ENCODE results near the gene PRR20G. TPM values are rescaled to one million over a fixed set of nuclear protein-coding genes. Genes with fewer than 3 reads are reported as not detected.

The PRR20G gene
- total and polyA plus RNA-seq, 9 of the 15 experiments (the other 6 are each of a cell fraction or from before 2014, with no cell fraction given), result not detected

GRCh38 chr3:127304121-127304744 lies 16.4 kb upstream of the PRR20G start:
- H3K4me3 ChIP-seq, result no peak overlapping the region
- H4K20me1 ChIP-seq (replicated peaks; ENCODE audit: control insufficient read depth, insufficient read depth, low read length), result no peaks in the 10 kb centered on the region
- ChIA-PET POLR2A (no interaction called here), CTCF (ENCODE audit: low intra/inter-chr PET ratio) (no interaction called here)
- BruUV-seq (replicated peaks), result no TSS peak
- 13% methylated on average over 8 of the region's 25 CpGs for WGBS (ENCODE audit: insufficient coverage, low coverage, missing lambda C conversion rate)
- no peak overlapping the region for H3K9ac ChIP-seq (ENCODE audit: insufficient read depth in 1 of 2, low read depth in 2 of 2, low read length in 2 of 2)
- no peaks in the 10 kb centered on the region for H3K9me1 ChIP-seq (ENCODE audit: control insufficient read depth, insufficient read depth, low read length)
- in situ Hi-C loops (cut with MboI) (no loop called here), intact Hi-C loops (cut with micrococcal nuclease) (no loop called here)
- H3K27ac ChIP-seq (ENCODE audit: extremely low read depth, low read depth, low read length), result no peak overlapping the region
- no peaks in the 10 kb centered on the region for H3K36me3 ChIP-seq (ENCODE audit: control insufficient read depth, insufficient read depth, low read length)
- no peaks in the 10 kb centered on the region; a peak in 1 of 5 replicates for H3K4me1 ChIP-seq (replicated peaks in 1 of 2; ENCODE audit: control insufficient read depth in 2 of 2, insufficient read depth in 2 of 2, low read length in 2 of 2)
- no peaks in the 10 kb centered on the region for H3K79me2 ChIP-seq (ENCODE audit: control insufficient read depth, insufficient read depth, low read length)
- H3K4me2 ChIP-seq (ENCODE audit: insufficient read depth, low read length), result no peak overlapping the region
- FAIRE-seq, result no peak
- ATAC-seq, result peak; percentile 75
- no peak overlapping the region for H2AFZ ChIP-seq (ENCODE audit: low read depth, low read length)
- no peaks in the 10 kb centered on the region for H3K9me3 ChIP-seq (replicated peaks; ENCODE audit: control insufficient read depth, insufficient read depth, low read depth, low read length)
- peaks cover 0 to 12% of the 10 kb centered on the region in 2 experiments; a peak in 2 of 5 replicates for H3K27me3 ChIP-seq (ENCODE audit: control insufficient read depth in 2 of 2, insufficient read depth in 2 of 2, low read length in 2 of 2)
- DNase-seq (ENCODE audit: extremely low read depth in 1 of 4, low spot score in 3 of 4), result peak; percentile 8 to 20 (median 11)
- TF ChIP-seq ZNF644 (tag; IDR thresholded peaks at IDR 0.05; ENCODE audit: low read depth) (no peak), CTCF (IDR thresholded peaks at IDR 0.05 in 2 of 3, conservative IDR thresholded peaks at IDR 0.05 in 1 of 3; ENCODE audit: insufficient read depth in 2 of 3, low read depth in 1 of 3, low read length in 3 of 3) (peak in 1 of 3 experiments; percentile 34; a peak in 2 of 6 replicates)

- Histone ChIP-seq H3K9me1 (ENCODE audit: control insufficient read depth, insufficient read depth, low read length) (no peaks in the 10 kb centered on the region), H2AFZ (ENCODE audit: low read depth, low read length) (no peak overlapping the region), H3K36me3 (ENCODE audit: control insufficient read depth, insufficient read depth, low read length) (no peaks in the 10 kb centered on the region), H3K27me3 (ENCODE audit: control insufficient read depth in 2 of 2, insufficient read depth in 2 of 2, low read length in 2 of 2) (no peaks in the 10 kb centered on the region; a peak in 1 of 5 replicates), H3K9me3 (replicated peaks; ENCODE audit: control insufficient read depth, insufficient read depth, low read depth, low read length) (no peaks in the 10 kb centered on the region), H3K4me3 (no peak overlapping the region), H3K79me2 (ENCODE audit: control insufficient read depth, insufficient read depth, low read length) (no peaks in the 10 kb centered on the region), H3K4me2 (ENCODE audit: insufficient read depth, low read length) (no peak overlapping the region), H4K20me1 (replicated peaks; ENCODE audit: control insufficient read depth, insufficient read depth, low read length) (no peaks in the 10 kb centered on the region), H3K27ac (ENCODE audit: extremely low read depth, low read depth, low read length) (no peak overlapping the region), H3K4me1 (replicated peaks in 1 of 2; ENCODE audit: control insufficient read depth in 2 of 2, insufficient read depth in 2 of 2, low read length in 2 of 2) (no peaks in the 10 kb centered on the region), H3K9ac (ENCODE audit: insufficient read depth in 1 of 2, low read depth in 2 of 2, low read length in 2 of 2) (no peak overlapping the region)
- ChIA-PET CTCF (ENCODE audit: low intra/inter-chr PET ratio) (no interaction called here), POLR2A (no interaction called here)
- ATAC-seq (no peak), FAIRE-seq (no peak), DNase-seq (ENCODE audit: extremely low read depth in 1 of 4, low spot score in 3 of 4) (no peak)
- intact Hi-C loops (cut with micrococcal nuclease) (no loop called here), in situ Hi-C loops (cut with MboI) (no loop called here)
- 4% methylated on average over 4 of the region's 6 CpGs for WGBS (ENCODE audit: insufficient coverage, low coverage, missing lambda C conversion rate)
- BruUV-seq (replicated peaks), result no TSS peak
- no peak for TF ChIP-seq TCF3 (CRISPR knock-in tag; IDR thresholded peaks at IDR 0.05)
- TF ChIP-seq ZNF830 (CRISPR knock-in tag; IDR thresholded peaks at IDR 0.05), result no peak
- TF ChIP-seq PCBP1 (IDR thresholded peaks at IDR 0.05; ENCODE audit: low read depth, low read length, poor library complexity, severe bottlenecking), result no peak
- no peak for TF ChIP-seq ZNF764 (CRISPR knock-in tag; IDR thresholded peaks at IDR 0.05; ENCODE audit: low read depth)
- TF ChIP-seq WHSC1 (IDR thresholded peaks at IDR 0.05; ENCODE audit: low read length), result no peak
- TF ChIP-seq ZBED1 (IDR thresholded peaks at IDR 0.05), result no peak
- no peak for TF ChIP-seq PBX2 (CRISPR knock-in tag; IDR thresholded peaks at IDR 0.05; ENCODE audit: low read depth)
- no peak for TF ChIP-seq PBX2 (tag; conservative IDR thresholded peaks at IDR 0.05; ENCODE audit: low read depth)
- TF ChIP-seq NR1H2 (CRISPR knock-in tag; IDR thresholded peaks at IDR 0.05), result no peak
- no peak for TF ChIP-seq ZNF263 (CRISPR knock-in tag; IDR thresholded peaks at IDR 0.05; ENCODE audit: borderline replicate concordance)
Measured at GRCh38 chr3:127299276-127299675, 11.4 kb upstream of the PRR20G start.
